Brain microvascular endothelial cell (primary cell): Measurements from ENCODE around the gene AGPS.
A peak's percentile ranks its signal among the peaks of the same experiment; 100 is the strongest.

Source experiments
- DNase-seq: peaks from one replicate; pipeline ENCODE4 v3.0.0-alpha.2; 2020
- H3K27ac ChIP-seq: fragments of 250-450 bp; sonication (Bioruptor Pico); 2 replicates; pipeline ENCODE4 v1.5.1; 2020; ENCODE audit warnings: mild to moderate bottlenecking, moderate library complexity
- H3K27me3 ChIP-seq: fragments of 250-450 bp; sonication (Bioruptor Pico); replicated peaks from 2 replicates; pipeline ENCODE4 v1.5.1; 2020; ENCODE audit warnings: mild to moderate bottlenecking
- H3K36me3 ChIP-seq: fragments of 250-450 bp; sonication (Bioruptor Pico); replicated peaks from 2 replicates; pipeline ENCODE4 v1.5.1; 2020; ENCODE audit warnings: mild to moderate bottlenecking
- H3K4me3 ChIP-seq: 2 replicates; pipeline ENCODE4 v1.5.1; 2011; ENCODE audit warnings: low read depth, mild to moderate bottlenecking, control low read depth, low read length, moderate library complexity
- CTCF ChIP-seq: IDR thresholded peaks from 2 replicates; pipeline ENCODE4 v1.5.1; 2011; ENCODE audit warnings: low read depth, mild to moderate bottlenecking, moderate library complexity, low read length, control low read depth, inconsistent platforms; ENCODE audit errors: missing control alignments
- in situ Hi-C: cut with HindIII; loops from 2 replicates; pipeline ENCODE4 v1.10.0; 2017; ENCODE audit warnings: low sequenced_read_pairs, low pct_ligation_motif_present

The AGPS gene

GRCh38 chr2:177380181-177380580 is 12.4 kb upstream of the AGPS start:
- no peak for DNase-seq
- no peaks in the 10 kb centered on the region for H3K27me3 ChIP-seq
- in situ Hi-C loops: no loop called here

GRCh38 chr2:177383935-177384334 is 8.6 kb upstream of the AGPS start:
- Histone ChIP-seq H3K27me3 (no peaks in the 10 kb centered on the region), H3K4me3 (no peak overlapping the region), H3K27ac (no peak overlapping the region), H3K36me3 (no peaks in the 10 kb centered on the region)
- TF ChIP-seq CTCF: no peak
- no peak for DNase-seq
- in situ Hi-C loops: no loop called here

More at GRCh38 chr2:177380181-177380580, 12.4 kb upstream of the AGPS start:
- Histone ChIP-seq H3K4me3 (no peak overlapping the region), H3K27ac (no peak overlapping the region), H3K36me3 (no peaks in the 10 kb centered on the region)
- TF ChIP-seq CTCF: no peak

DNA sequence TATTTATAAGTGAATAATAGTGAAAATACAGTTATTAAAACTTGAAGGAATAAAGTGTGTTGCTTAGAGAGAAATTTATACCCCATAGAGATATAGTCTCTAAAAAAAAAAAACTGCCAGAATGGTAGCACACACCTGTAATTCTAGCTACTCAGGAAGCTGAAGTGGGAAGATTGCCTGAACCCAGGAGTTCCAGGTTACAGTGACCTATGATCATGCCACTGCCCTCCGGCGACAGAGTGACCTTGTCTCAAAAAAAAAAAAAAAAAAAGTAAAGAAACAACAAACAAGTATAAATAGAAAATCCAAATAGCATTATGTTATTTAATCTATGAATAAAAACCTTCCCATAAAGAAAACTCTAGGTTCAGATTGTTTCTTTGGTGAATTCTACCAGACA is 7.4 kb upstream of the AGPS start:
- no peak overlapping the region for H3K4me3 ChIP-seq
- no peak overlapping the region for H3K27ac ChIP-seq
- no peak for TF ChIP-seq CTCF
- no peaks in the 10 kb centered on the region for H3K27me3 ChIP-seq
- H3K36me3 ChIP-seq: no peaks in the 10 kb centered on the region
- DNase-seq: no peak
- in situ Hi-C loops: no loop called here

DNA sequence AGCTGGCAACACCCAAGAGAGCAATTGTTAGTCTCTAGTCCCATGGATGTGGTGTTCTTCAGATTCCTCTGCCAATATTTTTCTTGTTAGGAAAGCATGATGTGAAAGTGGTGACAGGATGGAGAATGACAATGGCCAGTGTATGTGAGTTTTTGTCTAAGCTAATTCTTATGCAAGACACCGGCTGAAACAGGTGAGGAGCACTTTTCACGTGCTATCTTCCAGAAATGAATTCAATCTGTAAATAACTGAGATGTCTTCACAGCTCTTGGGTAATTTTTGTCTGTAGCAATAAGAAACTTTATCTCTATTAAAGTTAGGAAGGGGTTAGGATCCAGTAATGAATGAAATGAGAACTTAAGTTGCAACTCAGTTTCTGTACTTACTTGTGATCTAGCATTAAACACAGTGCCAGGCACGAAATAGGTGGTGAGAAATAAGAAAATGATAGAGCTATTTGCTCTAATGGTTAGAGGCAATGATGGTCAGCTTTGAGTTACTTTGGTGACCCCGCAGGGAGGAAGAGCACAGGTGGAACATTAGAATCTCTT is 676 bp upstream of the AGPS start:
- TF ChIP-seq CTCF: no peak
- Histone ChIP-seq H3K27ac (no peak overlapping the region), H3K36me3 (no peaks in the 10 kb centered on the region), H3K27me3 (no peaks in the 10 kb centered on the region), H3K4me3 (peak overlapping the region; percentile 74)
- no peak for DNase-seq
- in situ Hi-C loops: no loop called here

- peak; percentile 14 for DNase-seq
- H3K27ac ChIP-seq: peak overlapping the region; percentile 55
- TF ChIP-seq CTCF: no peak
- H3K27me3 ChIP-seq: no peaks in the 10 kb centered on the region
- H3K36me3 ChIP-seq: no peaks in the 10 kb centered on the region
- in situ Hi-C loops: no loop called here
- peak overlapping the region; percentile 74 for H3K4me3 ChIP-seq
Measured at GRCh38 chr2:177393203-177393755, 706 bp downstream of the AGPS start.
